Retinal pigment epithelial cell (primary cell): ENCODE data around the gene SF3B6.

Experiments used
- DNase-seq: peaks from one replicate; pipeline ENCODE4 v3.0.0-alpha.2; 2010; ENCODE audit warnings: low read depth
- H3K4me3 ChIP-seq: 2 replicates; pipeline ENCODE4 v1.5.1; 2011; ENCODE audit warnings: mild to moderate bottlenecking, low read length, control low read depth, moderate library complexity
- CTCF ChIP-seq: conservative IDR thresholded peaks from 2 replicates; pipeline ENCODE4 v1.5.1; 2011; ENCODE audit warnings: low read depth, low read length, control low read depth, inconsistent platforms

The SF3B6 gene

DNA sequence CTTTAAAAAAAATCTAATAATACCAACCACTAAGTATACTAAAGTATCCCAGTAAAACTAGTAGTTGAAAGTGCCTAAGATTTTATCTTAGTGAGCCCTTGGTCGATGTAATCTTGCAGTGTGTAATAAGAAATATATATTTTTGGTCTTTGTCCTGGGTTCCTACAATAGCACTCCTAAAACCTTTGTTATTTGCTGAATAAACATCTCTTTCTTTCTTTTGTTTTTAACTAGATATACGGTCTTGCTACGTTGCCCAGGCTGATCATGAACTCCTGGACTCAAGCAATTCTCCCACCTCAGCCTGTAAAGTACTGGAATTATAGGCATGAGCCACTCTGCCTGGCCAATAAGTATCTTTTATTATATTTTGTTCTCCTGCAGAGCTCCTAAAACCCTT is 10.9 kb upstream of the SF3B6 start:
- no peak overlapping the region for H3K4me3 ChIP-seq
- no peak for TF ChIP-seq CTCF
- no peak for DNase-seq

DNA sequence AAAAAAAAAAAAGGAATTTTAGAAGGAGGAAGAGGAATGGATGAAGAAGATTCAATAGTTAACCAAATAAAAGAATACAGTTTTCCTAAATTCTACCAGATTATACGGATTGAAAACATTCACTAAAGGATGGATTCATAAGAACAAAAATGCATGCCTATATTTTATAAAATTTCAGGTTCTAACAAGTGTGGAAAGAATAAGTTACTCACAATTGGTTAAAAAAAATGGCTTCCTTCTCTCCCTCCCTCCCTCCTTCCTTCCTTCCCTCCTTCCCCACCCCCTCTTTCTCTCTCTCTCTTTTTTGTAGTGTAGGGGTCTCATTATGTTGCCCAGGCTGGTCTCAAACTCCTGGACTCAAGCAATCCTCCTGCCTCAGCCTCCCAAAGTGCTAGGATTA is 10.1 kb upstream of the SF3B6 start:
- DNase-seq: no peak
- TF ChIP-seq CTCF: no peak
- no peak overlapping the region for H3K4me3 ChIP-seq

DNA sequence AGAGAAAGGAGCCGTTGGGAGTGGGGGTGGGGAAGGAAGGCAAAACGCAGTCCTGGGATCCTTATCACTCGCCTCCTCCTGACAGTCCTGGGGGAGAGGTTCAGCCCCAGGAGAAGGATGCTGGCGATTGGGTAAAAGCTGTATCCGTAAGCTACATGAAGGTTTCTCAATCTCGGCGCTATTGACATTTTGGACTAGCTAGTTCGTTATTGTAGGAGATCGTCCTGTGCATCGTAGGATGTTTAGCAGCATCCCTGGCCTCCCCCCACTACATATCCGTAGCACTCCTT is 9.0 kb upstream of the SF3B6 start:
- no peak for TF ChIP-seq CTCF
- peak overlapping the region; percentile 70 for H3K4me3 ChIP-seq
- DNase-seq: no peak

DNA sequence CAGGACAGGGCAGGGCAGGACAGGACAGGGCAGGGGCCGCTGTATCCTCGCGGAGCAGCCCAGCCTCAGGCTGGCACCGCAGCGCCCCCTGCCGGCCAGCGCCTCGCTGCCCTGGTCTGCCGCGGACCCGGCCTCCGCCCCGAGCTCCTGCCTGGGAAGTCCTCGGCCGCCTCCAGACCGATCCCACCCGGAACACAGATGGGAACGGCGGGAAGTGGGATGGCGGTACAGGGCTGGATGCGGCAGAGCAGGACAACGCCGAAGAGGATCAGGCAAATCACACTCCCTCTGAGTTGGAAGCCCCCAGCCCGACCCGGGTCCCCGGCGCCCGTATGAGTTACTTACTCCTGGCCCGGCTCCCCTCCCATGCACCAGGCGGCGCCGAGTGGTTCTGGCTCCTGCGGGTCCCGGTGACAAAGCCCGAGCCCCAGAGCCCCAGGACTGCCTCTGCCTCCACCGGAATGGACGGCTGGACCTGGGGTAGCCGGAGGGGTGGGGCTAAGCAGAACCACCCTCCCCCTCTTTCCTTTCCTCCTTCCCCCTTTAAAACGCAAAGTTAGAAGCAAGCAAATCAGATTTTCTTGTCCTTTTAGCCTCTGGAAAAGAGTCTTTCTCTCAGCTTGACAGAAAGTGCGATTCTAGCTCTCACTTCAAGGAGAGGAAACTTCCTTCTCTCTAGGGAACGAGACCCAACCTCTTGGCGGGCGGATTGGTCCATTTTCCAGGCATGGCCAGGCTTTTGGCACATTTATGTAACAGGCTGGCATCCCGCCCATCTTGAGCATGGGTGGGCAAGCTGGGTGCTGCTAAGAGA is 8.5 kb upstream of the SF3B6 start, which contains the start of gene TP53I3:
Gene TP53I3, minus strand, starts transcription at position 449 of the 814 bp plus-strand sequence. CDS start 508 bp downstream, outside the sequence.
- H3K4me3 ChIP-seq: peak within 1 kb of the TSS; percentile 70
- peak; percentile 55 for DNase-seq
- TF ChIP-seq CTCF: peak; percentile 65

DNA sequence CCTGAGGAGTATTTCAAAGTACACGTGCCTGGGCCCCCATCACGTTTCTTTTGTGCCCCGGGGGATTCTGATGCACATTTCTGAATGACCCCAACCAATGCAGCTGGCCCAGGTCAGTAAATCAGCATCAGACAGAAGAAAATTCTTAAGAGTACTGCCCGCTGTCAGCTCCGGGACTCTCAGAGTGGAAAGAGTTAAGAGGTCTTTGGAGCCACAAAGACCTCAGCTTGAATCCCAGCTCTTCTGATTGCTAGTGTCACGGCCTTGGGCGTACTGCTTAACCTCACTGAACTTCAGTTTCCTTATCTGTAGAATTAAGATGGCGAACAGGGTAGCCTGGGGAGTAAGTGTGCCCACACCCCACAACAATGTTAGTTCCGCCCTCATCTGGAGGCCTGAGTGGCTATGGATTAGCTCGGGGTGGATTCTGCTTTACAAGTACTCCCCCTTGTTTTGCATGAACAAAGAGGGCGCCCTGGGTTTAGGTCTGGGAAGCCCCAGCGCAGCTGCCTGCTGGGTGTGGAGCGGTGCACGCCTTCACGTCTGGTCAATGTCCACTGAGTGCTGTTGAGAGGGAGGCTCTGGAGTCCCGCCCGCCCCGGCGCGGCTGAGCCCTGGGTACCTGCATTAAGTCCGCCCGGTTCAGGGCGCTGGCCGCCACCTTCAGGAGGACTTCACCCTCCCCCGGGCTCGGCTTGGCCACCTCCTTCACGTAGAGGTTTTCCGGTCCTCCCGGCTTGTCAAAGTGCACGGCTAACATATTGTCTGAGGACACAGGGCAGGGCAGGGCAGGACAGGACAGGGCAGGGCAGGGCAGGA is 7.7 kb upstream of the SF3B6 start:
- DNase-seq: peak; percentile 71
- H3K4me3 ChIP-seq: peak overlapping the region; percentile 70
- TF ChIP-seq CTCF: no peak

DNA sequence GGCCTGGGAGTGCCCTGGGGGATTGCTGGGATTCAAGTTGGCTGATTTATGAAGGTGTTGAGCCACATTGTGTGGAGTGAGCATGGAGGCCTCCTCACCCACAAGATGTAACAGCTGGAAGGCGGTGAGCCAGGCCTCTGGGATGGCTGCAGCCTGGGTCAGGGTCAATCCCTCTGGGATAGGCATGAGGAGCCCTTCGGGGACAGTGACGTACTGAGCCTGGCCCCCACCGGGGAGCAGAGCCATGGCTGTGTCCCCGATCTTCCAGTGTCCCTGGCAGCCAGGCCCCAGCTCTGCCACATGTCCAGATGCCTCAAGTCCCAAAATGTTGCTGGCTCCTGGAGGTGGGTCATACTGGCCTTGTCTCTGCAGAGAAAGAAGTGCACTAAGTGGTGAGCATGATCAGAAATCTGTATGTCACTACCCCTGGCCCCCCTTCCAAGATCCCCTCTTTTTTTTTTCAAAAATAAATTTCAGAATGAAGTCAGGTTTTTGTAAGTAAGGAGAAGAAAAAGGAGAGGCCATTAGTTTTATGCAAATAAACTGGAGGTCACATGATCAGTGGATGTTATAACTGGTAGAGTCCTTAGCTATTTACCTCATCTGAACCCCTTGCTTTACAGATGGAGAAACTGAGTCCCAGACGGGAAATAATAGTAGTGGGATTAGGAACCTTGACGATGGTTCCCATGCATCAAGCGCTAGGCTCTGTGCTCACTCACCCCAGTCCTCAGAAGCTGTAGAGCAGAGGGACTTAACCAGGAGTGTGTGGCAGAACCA is 6.9 kb upstream of the SF3B6 start:
- H3K4me3 ChIP-seq: peak overlapping the region; percentile 70
- no peak for TF ChIP-seq CTCF
- no peak for DNase-seq
